WTC11 (cell line): ENCODE measurements around the gene CAMSAP3. TPM values are rescaled to one million over a fixed set of nuclear protein-coding genes. Genes with fewer than 3 reads are reported as not detected.
A peak's percentile ranks its signal among the peaks of the same experiment; 100 is the strongest.

Experiments
- ATAC-seq: fragments of 200-7000 bp; cut with Tn5 transposase; 2 replicates; pipeline ENCODE4 v1.10.0; 2021; ENCODE audit warnings: mild to moderate bottlenecking, moderate library complexity
- CTCF ChIA-PET: fragments of 300-600 bp; sonication (Branson Sonifier 250); formaldehyde crosslinking; loops from one replicate; lab custom pipeline; 2021; ENCODE audit warnings: antibody characterized with exemption; lab: Charles Lee
- POLR2A ChIA-PET: fragments of 350-600 bp; sonication (Branson Sonifier 250); formaldehyde crosslinking; loops from one replicate; lab custom pipeline; 2021; ENCODE audit warnings: antibody characterized with exemption; lab: Charles Lee
- DNase-seq: peaks from one replicate; pipeline ENCODE4 v3.0.0; 2021; ENCODE audit warnings: low spot score
- H3K27ac Mint-ChIP-seq: 2 replicates; pipeline ENCODE4 v1.8.0; 2021; ENCODE audit warnings: mixed read lengths
- H3K27me3 Mint-ChIP-seq: 2 replicates; pipeline ENCODE4 v1.8.0; 2021; ENCODE audit warnings: low read depth, mild to moderate bottlenecking, moderate library complexity, mixed read lengths
- H3K36me3 Mint-ChIP-seq: 2 replicates; pipeline ENCODE4 v1.8.0; 2021; ENCODE audit warnings: mixed read lengths
- H3K4me1 Mint-ChIP-seq: 2 replicates; pipeline ENCODE4 v1.8.0; 2022; ENCODE audit warnings: mixed read lengths
- H3K4me3 Mint-ChIP-seq: 2 replicates; pipeline ENCODE4 v1.8.0; 2021; ENCODE audit warnings: mild to moderate bottlenecking, moderate library complexity, mixed read lengths
- H3K9me3 Mint-ChIP-seq: 2 replicates; pipeline ENCODE4 v1.8.0; 2021; ENCODE audit warnings: mixed read lengths
- AR ChIP-seq: fragments of 250-450 bp; sonication (Bioruptor Pico); IDR thresholded peaks from 2 replicates; pipeline ENCODE4 v1.9.0; 2021; ENCODE audit warnings: mild to moderate bottlenecking
- ATF3 ChIP-seq: sonication (generic); formaldehyde crosslinking; conservative IDR thresholded peaks from 2 replicates; pipeline ENCODE4 v1.8.1; 2022; ENCODE audit warnings: mild to moderate bottlenecking, missing genetic modification reagents
- ATF6 ChIP-seq: sonication (generic); formaldehyde crosslinking; IDR thresholded peaks from 2 replicates; pipeline ENCODE4 v1.8.1; 2023; ENCODE audit warnings: mild to moderate bottlenecking, missing genetic modification reagents
- CREM ChIP-seq: sonication (generic); formaldehyde crosslinking; IDR thresholded peaks from 2 replicates; pipeline ENCODE4 v1.8.1; 2022; ENCODE audit warnings: mild to moderate bottlenecking, missing genetic modification reagents, moderate library complexity
- EMX1 ChIP-seq: fragments of 250-450 bp; sonication (Bioruptor Pico); IDR thresholded peaks from 2 replicates; pipeline ENCODE4 v1.8.0; 2021; ENCODE audit warnings: mild to moderate bottlenecking
- FOXK1 ChIP-seq: sonication (generic); formaldehyde crosslinking; IDR thresholded peaks from 2 replicates; pipeline ENCODE4 v1.8.0; 2022; ENCODE audit warnings: mild to moderate bottlenecking, moderate library complexity, missing genetic modification reagents
- FOXP4 ChIP-seq: sonication (generic); formaldehyde crosslinking; IDR thresholded peaks from 2 replicates; pipeline ENCODE4 v1.8.0; 2022; ENCODE audit warnings: mild to moderate bottlenecking, missing genetic modification reagents
- IRF2 ChIP-seq: sonication (generic); formaldehyde crosslinking; IDR thresholded peaks from 2 replicates; pipeline ENCODE4 v1.8.0; 2022; ENCODE audit warnings: low read depth, missing genetic modification reagents, borderline replicate concordance
- MYBL2 ChIP-seq: sonication (generic); formaldehyde crosslinking; IDR thresholded peaks from 2 replicates; pipeline ENCODE4 v1.8.1; 2023; ENCODE audit warnings: mild to moderate bottlenecking, moderate library complexity, missing genetic modification reagents
- NFATC4 ChIP-seq: fragments of 250-450 bp; sonication (Bioruptor Pico); IDR thresholded peaks from 2 replicates; pipeline ENCODE4 v1.9.0; 2021; ENCODE audit warnings: mild to moderate bottlenecking
- OVOL2 ChIP-seq: fragments of 250-450 bp; sonication (Bioruptor Pico); IDR thresholded peaks from 2 replicates; pipeline ENCODE4 v1.9.0; 2021; ENCODE audit warnings: mild to moderate bottlenecking, borderline replicate concordance
- TCF7 ChIP-seq: sonication (generic); formaldehyde crosslinking; IDR thresholded peaks from 2 replicates; pipeline ENCODE4 v1.8.0; 2022; ENCODE audit warnings: mild to moderate bottlenecking, low read depth, missing genetic modification reagents, moderate library complexity
- USF1 ChIP-seq: sonication (generic); formaldehyde crosslinking; IDR thresholded peaks from 2 replicates; pipeline ENCODE4 v1.8.0; 2022; ENCODE audit warnings: mild to moderate bottlenecking, missing genetic modification reagents
- ZMAT4 ChIP-seq: fragments of 250-450 bp; sonication (Bioruptor Pico); IDR thresholded peaks from 2 replicates; pipeline ENCODE4 v1.9.0; 2021; ENCODE audit warnings: mild to moderate bottlenecking
- ZNF138 ChIP-seq: sonication (generic); formaldehyde crosslinking; conservative IDR thresholded peaks from 2 replicates; pipeline ENCODE4 v1.8.1; 2022; ENCODE audit warnings: mild to moderate bottlenecking, moderate library complexity, missing genetic modification reagents
- ZNF281 ChIP-seq: sonication (generic); formaldehyde crosslinking; IDR thresholded peaks from 2 replicates; pipeline ENCODE4 v1.8.0; 2023; ENCODE audit warnings: mild to moderate bottlenecking, missing genetic modification reagents
- ZNF425 ChIP-seq: fragments of 250-450 bp; sonication (Bioruptor Pico); conservative IDR thresholded peaks from 2 replicates; pipeline ENCODE4 v1.9.0; 2021; ENCODE audit warnings: mild to moderate bottlenecking
- ZNF512 ChIP-seq: sonication (generic); formaldehyde crosslinking; IDR thresholded peaks from 2 replicates; pipeline ENCODE4 v1.8.1; 2022; ENCODE audit warnings: missing genetic modification reagents, borderline replicate concordance
- total RNA-seq: library from RNA; stranded (reverse); gene quantifications from 3 replicates; pipeline ENCODE4 v1.2.3, GENCODE V29; 2021

The CAMSAP3 gene
- total RNA-seq, 1 experiment from 2014 or later: 27.8 TPM

GRCh38 chr19:7628589-7629311 lies 33.1 kb downstream of the CAMSAP3 start (continued):
- TF ChIP-seq FOXK1 (CRISPR knock-in tag) (no peak), EMX1 (CRISPR knock-in tag) (no peak)

GRCh38 chr19:7629347-7630054 lies 33.8 kb downstream of the CAMSAP3 start, which contains the start of the genes PET100 and XAB2:
Gene PET100 (plus strand): TSS chr19:7629793. CDS start chr19:7629834, 41 bp downstream.
Gene XAB2 (minus strand): TSS chr19:7629545. CDS start chr19:7629527, 18 bp downstream.
- Mint-ChIP-seq H3K27me3 (peaks cover 6% of the 10 kb centered on the region), H3K4me3 (peak within 1 kb of the TSS; percentile 90), H3K4me1 (peaks cover 24% of the 10 kb centered on the region), H3K9me3 (no peaks in the 10 kb centered on the region), H3K27ac (peak within 1 kb of the TSS; percentile 98), H3K36me3 (peaks cover 12% of the 10 kb centered on the region)
- ATAC-seq (peak; percentile 95), DNase-seq (peak; percentile 92)
- CTCF ChIA-PET: interaction anchor here (0.6 to 2.5 kb wide), 13 partner anchors 9 to 528 kb away, joined by 3 to 32 read pairs (median 3); partner anchors contain the start of gene TRAPPC5
- POLR2A ChIA-PET: interaction anchor here (0.5 to 1.1 kb wide), 4 partner anchors 21 to 1125 kb away, joined by 3 to 12 read pairs (median 6); no protein-coding TSS in a partner anchor
- TF ChIP-seq IRF2 (CRISPR knock-in tag) (no peak), CREM (peak; percentile 98), ATF6 (no peak), USF1 (CRISPR knock-in tag) (no peak), FOXP4 (CRISPR knock-in tag) (no peak), NFATC4 (CRISPR knock-in tag) (no peak), OVOL2 (CRISPR knock-in tag) (no peak), ZNF138 (CRISPR knock-in tag) (no peak), ZNF281 (no peak), ATF3 (no peak), TCF7 (no peak), ZMAT4 (CRISPR knock-in tag) (no peak), ZNF425 (no peak), ZNF512 (CRISPR knock-in tag) (no peak), AR (CRISPR knock-in tag) (no peak), MYBL2 (CRISPR knock-in tag) (no peak)
